ENCODE measurements around the gene LGALS14.
"Not testable (repeated sequence)": the region's sequence is repeated elsewhere in the genome, so short reads cannot be mapped to it uniquely, and the experiment has no call there.

DNA sequence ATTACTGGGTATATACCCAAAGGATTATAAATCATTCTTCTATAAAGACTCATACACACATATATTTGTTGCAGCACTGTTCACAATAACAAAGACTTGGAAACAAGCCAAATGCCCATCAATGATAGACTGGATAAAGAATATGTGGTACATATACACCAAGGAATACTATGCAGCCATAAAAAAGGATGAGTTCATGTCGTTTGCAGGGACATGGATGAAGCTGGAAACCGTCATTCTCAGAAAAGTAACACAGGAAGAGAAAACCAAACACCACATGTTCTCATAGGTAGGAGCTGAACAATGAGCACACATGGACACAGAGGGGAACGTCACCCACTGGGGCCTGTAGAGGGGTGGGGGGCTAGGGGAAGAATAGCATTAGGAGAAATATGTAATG is 15.9 kb downstream of the LGALS14 start:
- not testable (repeated sequence) for TF ChIP-seq CTCF, POLR2A (IDR thresholded peaks at IDR 0.05)
